NCI-H1694 (cell line): ENCODE results near the gene PLA2G4E.

Experiments
- DNase-seq: peaks from one replicate; lab custom pipeline; 2025; lab: John Stamatoyannopoulos, UW

The PLA2G4E gene

GRCh38 chr15:42021593-42021992 is 751 bp upstream of the PLA2G4E start:
- DNase-seq, result no peak

GRCh38 chr15:42018306-42019224 is 2.3 kb downstream of the PLA2G4E start:
- DNase-seq, result no peak

- no peak for DNase-seq
These were observed 3.9 kb downstream of the PLA2G4E start for GRCh38 chr15:42016971-42017370.

GRCh38 chr15:42014406-42014805 is 6.4 kb downstream of the PLA2G4E start:
- no peak for DNase-seq

GRCh38 chr15:42012928-42013482 is 7.8 kb downstream of the PLA2G4E start:
- no peak for DNase-seq

GRCh38 chr15:42012241-42012640 is 8.6 kb downstream of the PLA2G4E start:
- no peak for DNase-seq

- DNase-seq, result no peak
These were observed 9.8 kb downstream of the PLA2G4E start for GRCh38 chr15:42011074-42011473.

- no peak for DNase-seq
These were observed 10.4 kb downstream of the PLA2G4E start for GRCh38 chr15:42010434-42010833.

GRCh38 chr15:42009474-42009873 is 11.4 kb downstream of the PLA2G4E start:
- no peak for DNase-seq

- no peak for DNase-seq
These were observed 11.8 kb downstream of the PLA2G4E start for GRCh38 chr15:42009022-42009421.

GRCh38 chr15:42007386-42007785 is 13.5 kb downstream of the PLA2G4E start:
- DNase-seq, result no peak

- no peak for DNase-seq
These were observed 18.5 kb downstream of the PLA2G4E start for GRCh38 chr15:42002333-42002732.

- no peak for DNase-seq
These were observed 19.6 kb downstream of the PLA2G4E start for GRCh38 chr15:42001236-42001635.

GRCh38 chr15:41999290-42000285 is 21.3 kb downstream of the PLA2G4E start:
- DNase-seq, result no peak

GRCh38 chr15:41997845-41998244 is 23.0 kb downstream of the PLA2G4E start:
- no peak for DNase-seq

- no peak for DNase-seq
These were observed 23.8 kb downstream of the PLA2G4E start for GRCh38 chr15:41996921-41997592.

- no peak for DNase-seq
These were observed 24.5 kb downstream of the PLA2G4E start for GRCh38 chr15:41996376-41996775.

- DNase-seq, result no peak
These were observed 25.4 kb downstream of the PLA2G4E start for GRCh38 chr15:41995476-41995855.

GRCh38 chr15:41994772-41995475 is 25.9 kb downstream of the PLA2G4E start:
- DNase-seq, result no peak

GRCh38 chr15:41994171-41994650 is 26.6 kb downstream of the PLA2G4E start:
- no peak for DNase-seq
